ENCODE results near the gene PER3. TPM values are rescaled to one million over a fixed set of nuclear protein-coding genes. Genes with fewer than 3 reads are reported as not detected.

Gene PER3
- total and polyA plus RNA-seq, 2 donors (not counting 1 experiment from before 2014, with no cell fraction given) = 16.6 to 18.8 TPM

GRCh38 chr1:7768583-7768982 lies 15.5 kb upstream of the PER3 start:
- Histone ChIP-seq H3K9ac (ENCODE audit: insufficient read depth, low read length) (no peak overlapping the region), H2AFZ (ENCODE audit: low read length) (no peak overlapping the region), H3K4me2 (ENCODE audit: extremely low read depth, insufficient read depth, low read length) (no peak overlapping the region), H3K27ac (ENCODE audit: insufficient read depth, low read length) (no peak overlapping the region), H3K4me3 (replicated peaks in 1 of 4; ENCODE audit: control extremely low read depth in 1 of 4, insufficient read depth in 1 of 4, low read depth in 3 of 4, low read length in 4 of 4) (no peak overlapping the region), H3K36me3 (ENCODE audit: control insufficient read depth, insufficient read depth, low read length) (no peaks in the 10 kb centered on the region), H4K20me1 (ENCODE audit: control insufficient read depth, extremely low read depth, insufficient read depth, low read length) (no peaks in the 10 kb centered on the region), H3K4me1 (ENCODE audit: control insufficient read depth, extremely low read depth, insufficient read depth, low read length) (no peaks in the 10 kb centered on the region), H3K79me2 (ENCODE audit: control insufficient read depth, insufficient read depth, low read length) (peaks cover 20% of the 10 kb centered on the region), H3K27me3 (ENCODE audit: control insufficient read depth, insufficient read depth, low read length) (no peaks in the 10 kb centered on the region), H3K9me3 (ENCODE audit: control insufficient read depth, insufficient read depth, low read depth, low read length) (no peaks in the 10 kb centered on the region)
- no peak for TF ChIP-seq CTCF (conservative IDR thresholded peaks at IDR 0.05 in 1 of 2, IDR thresholded peaks at IDR 0.05 in 1 of 2; ENCODE audit: low read depth in 1 of 2, low read length in 2 of 2)
- no peak for TF ChIP-seq EZH2 (IDR thresholded peaks at IDR 0.05; ENCODE audit: low read length, missing control alignments)
- DNase-seq (ENCODE audit: low read depth in 2 of 2) = no peak

GRCh38 chr1:7769673-7770412 lies 14.2 kb upstream of the PER3 start:
- Histone ChIP-seq H3K27ac (ENCODE audit: insufficient read depth, low read length) (no peak overlapping the region), H3K4me1 (ENCODE audit: control insufficient read depth, extremely low read depth, insufficient read depth, low read length) (no peaks in the 10 kb centered on the region), H3K27me3 (ENCODE audit: control insufficient read depth, insufficient read depth, low read length) (no peaks in the 10 kb centered on the region), H3K36me3 (ENCODE audit: control insufficient read depth, insufficient read depth, low read length) (no peaks in the 10 kb centered on the region), H4K20me1 (ENCODE audit: control insufficient read depth, extremely low read depth, insufficient read depth, low read length) (no peaks in the 10 kb centered on the region), H3K4me3 (replicated peaks in 1 of 4; ENCODE audit: control extremely low read depth in 1 of 4, insufficient read depth in 1 of 4, low read depth in 3 of 4, low read length in 4 of 4) (no peak overlapping the region), H3K9me3 (ENCODE audit: control insufficient read depth, insufficient read depth, low read depth, low read length) (no peaks in the 10 kb centered on the region), H3K79me2 (ENCODE audit: control insufficient read depth, insufficient read depth, low read length) (peaks cover 28% of the 10 kb centered on the region), H2AFZ (ENCODE audit: low read length) (no peak overlapping the region), H3K4me2 (ENCODE audit: extremely low read depth, insufficient read depth, low read length) (no peak overlapping the region), H3K9ac (ENCODE audit: insufficient read depth, low read length) (no peak overlapping the region)
- DNase-seq (ENCODE audit: low read depth in 2 of 2) = no peak
- TF ChIP-seq EZH2 (IDR thresholded peaks at IDR 0.05; ENCODE audit: low read length, missing control alignments) (no peak), CTCF (conservative IDR thresholded peaks at IDR 0.05 in 1 of 2, IDR thresholded peaks at IDR 0.05 in 1 of 2; ENCODE audit: low read depth in 1 of 2, low read length in 2 of 2) (no peak)

DNA sequence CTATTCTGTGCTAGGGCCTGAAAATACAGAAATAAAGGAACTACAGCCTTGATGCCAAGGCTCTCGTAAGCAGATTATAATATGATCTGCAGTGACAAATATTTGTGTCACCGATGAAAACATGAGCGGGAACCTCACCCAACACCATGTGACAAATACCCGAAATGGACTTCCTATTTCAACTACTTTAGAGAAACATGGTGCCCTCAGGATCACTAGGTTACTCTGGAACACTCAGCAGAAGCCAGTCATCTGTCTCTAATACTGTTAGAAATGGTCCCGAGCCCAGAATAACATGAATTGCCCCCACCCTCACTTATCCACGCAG lies 13.5 kb upstream of the PER3 start:
- Histone ChIP-seq H3K4me3 (replicated peaks in 1 of 4; ENCODE audit: control extremely low read depth in 1 of 4, insufficient read depth in 1 of 4, low read depth in 3 of 4, low read length in 4 of 4) (peak overlapping the region; percentile 82 to 87 (median 84)), H3K27me3 (ENCODE audit: control insufficient read depth, insufficient read depth, low read length) (no peaks in the 10 kb centered on the region), H2AFZ (ENCODE audit: low read length) (peak overlapping the region; percentile 100), H3K36me3 (ENCODE audit: control insufficient read depth, insufficient read depth, low read length) (no peaks in the 10 kb centered on the region), H3K79me2 (ENCODE audit: control insufficient read depth, insufficient read depth, low read length) (peaks cover 30% of the 10 kb centered on the region), H3K9me3 (ENCODE audit: control insufficient read depth, insufficient read depth, low read depth, low read length) (no peaks in the 10 kb centered on the region), H3K27ac (ENCODE audit: insufficient read depth, low read length) (peak overlapping the region; percentile 78), H3K4me1 (ENCODE audit: control insufficient read depth, extremely low read depth, insufficient read depth, low read length) (no peaks in the 10 kb centered on the region), H4K20me1 (ENCODE audit: control insufficient read depth, extremely low read depth, insufficient read depth, low read length) (no peaks in the 10 kb centered on the region), H3K4me2 (ENCODE audit: extremely low read depth, insufficient read depth, low read length) (peak overlapping the region; percentile 94), H3K9ac (ENCODE audit: insufficient read depth, low read length) (peak overlapping the region; percentile 60)
- TF ChIP-seq EZH2 (IDR thresholded peaks at IDR 0.05; ENCODE audit: low read length, missing control alignments) = no peak
- no peak for TF ChIP-seq CTCF (conservative IDR thresholded peaks at IDR 0.05 in 1 of 2, IDR thresholded peaks at IDR 0.05 in 1 of 2; ENCODE audit: low read depth in 1 of 2, low read length in 2 of 2)
- no peak for DNase-seq (ENCODE audit: low read depth in 2 of 2)

All from fibroblast of lung (primary cell).